Stomach (tissue), 4 donors: ENCODE measurements around the gene DEPDC1.

ENCODE experiments used
- POLR2AphosphoS5 ChIP-seq, 3 donors: sonication (generic); formaldehyde crosslinking; IDR thresholded peaks; one replicate each; pipeline ENCODE4 v1.6.1; 2016; ENCODE audit warnings: antibody characterized with exemption in 3 of 3
- TF ChIP-seq, protein P1 (sequence below), 7 experiments: fragments of 450-650 bp in 4 of 7; fragments of 200-600 bp in 3 of 7; sonication (generic) in 3 of 7; IDR thresholded peaks; one replicate each; pipeline ENCODE4 v1.5.1; 2016 to 2019; ENCODE audit warnings: antibody characterized with exemption in 7 of 7, control low read depth in 2 of 7, mild to moderate bottlenecking in 1 of 7

DNA sequence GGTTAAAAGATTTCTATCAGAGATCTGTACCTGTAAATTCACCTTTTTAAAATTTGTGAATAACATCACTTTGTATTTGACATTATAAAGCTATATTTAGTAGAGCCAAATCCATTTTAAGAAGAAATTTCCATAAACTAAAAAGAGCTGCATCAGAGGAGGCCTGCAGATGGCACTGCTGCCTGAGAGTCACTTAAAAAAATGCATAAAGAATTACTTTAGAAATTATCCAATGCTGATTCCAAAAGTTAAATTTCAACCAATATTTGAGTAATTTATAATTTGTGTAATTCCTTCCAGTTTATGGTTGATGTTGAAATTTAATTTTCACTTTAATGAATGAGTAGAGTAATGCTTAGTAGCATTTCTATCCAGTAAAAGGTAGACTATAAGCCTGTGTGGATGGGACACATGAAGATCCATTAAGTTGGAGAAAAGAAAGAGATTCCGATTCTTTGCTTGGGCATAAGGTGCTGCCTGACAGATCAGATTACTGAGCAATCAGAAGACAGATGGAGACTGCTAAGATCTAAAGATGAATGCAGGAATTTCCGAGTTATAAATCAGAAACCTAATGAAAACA is 26.4 kb downstream of the DEPDC1 start:
- TF ChIP-seq, protein P1, sequence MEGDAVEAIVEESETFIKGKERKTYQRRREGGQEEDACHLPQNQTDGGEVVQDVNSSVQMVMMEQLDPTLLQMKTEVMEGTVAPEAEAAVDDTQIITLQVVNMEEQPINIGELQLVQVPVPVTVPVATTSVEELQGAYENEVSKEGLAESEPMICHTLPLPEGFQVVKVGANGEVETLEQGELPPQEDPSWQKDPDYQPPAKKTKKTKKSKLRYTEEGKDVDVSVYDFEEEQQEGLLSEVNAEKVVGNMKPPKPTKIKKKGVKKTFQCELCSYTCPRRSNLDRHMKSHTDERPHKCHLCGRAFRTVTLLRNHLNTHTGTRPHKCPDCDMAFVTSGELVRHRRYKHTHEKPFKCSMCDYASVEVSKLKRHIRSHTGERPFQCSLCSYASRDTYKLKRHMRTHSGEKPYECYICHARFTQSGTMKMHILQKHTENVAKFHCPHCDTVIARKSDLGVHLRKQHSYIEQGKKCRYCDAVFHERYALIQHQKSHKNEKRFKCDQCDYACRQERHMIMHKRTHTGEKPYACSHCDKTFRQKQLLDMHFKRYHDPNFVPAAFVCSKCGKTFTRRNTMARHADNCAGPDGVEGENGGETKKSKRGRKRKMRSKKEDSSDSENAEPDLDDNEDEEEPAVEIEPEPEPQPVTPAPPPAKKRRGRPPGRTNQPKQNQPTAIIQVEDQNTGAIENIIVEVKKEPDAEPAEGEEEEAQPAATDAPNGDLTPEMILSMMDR (IDR thresholded peaks at IDR 0.05) = peak in 2 of 7 experiments; percentile 12 to 19
- no peak for TF ChIP-seq POLR2AphosphoS5 (IDR thresholded peaks at IDR 0.05)
